Testis (tissue), 3 donors: Measurements from ENCODE around the gene XRN2. TPM values are rescaled to one million over a fixed set of nuclear protein-coding genes. Genes with fewer than 3 reads are reported as not detected.

ENCODE experiments used
- DNase-seq: peaks from one replicate; pipeline ENCODE4 v3.0.0-alpha.2; 2019
- H3K27ac ChIP-seq, 2 donors: fragments of 200-600 bp; sonication (generic); one replicate each; pipeline ENCODE4 v1.5.1; 2019
- H3K27me3 ChIP-seq: fragments of 200-600 bp; sonication (generic); one replicate; pipeline ENCODE4 v1.5.1; 2019
- H3K36me3 ChIP-seq: fragments of 200-600 bp; sonication (generic); one replicate; pipeline ENCODE4 v1.5.1; 2017; ENCODE audit warnings: low read depth; ENCODE audit errors: missing control alignments
- H3K4me1 ChIP-seq: fragments of 200-600 bp; sonication (generic); one replicate; pipeline ENCODE4 v1.5.1; 2019
- H3K4me3 ChIP-seq, 2 donors: fragments of 200-600 bp; sonication (generic); one replicate each; pipeline ENCODE4 v1.5.1; 2017 to 2019
- H3K9me3 ChIP-seq: fragments of 200-600 bp; sonication (generic); one replicate; pipeline ENCODE4 v1.5.1; 2017
- CTCF ChIP-seq, 3 experiments: fragments of 450-650 bp in 2 of 3; fragments of 200-600 bp in 1 of 3; sonication (generic) in 1 of 3; IDR thresholded peaks; one replicate each; pipeline ENCODE4 v1.5.1; 2016 to 2019; ENCODE audit warnings: antibody characterized with exemption in 3 of 3, mild to moderate bottlenecking in 2 of 3, moderate library complexity in 1 of 3
- POLR2A ChIP-seq: fragments of 450-650 bp; IDR thresholded peaks from one replicate; pipeline ENCODE4 v1.6.1; 2017; ENCODE audit warnings: antibody characterized with exemption, mild to moderate bottlenecking, moderate library complexity
- WGBS, 2 donors: methylation state at CpG; one replicate each; pipeline ENCODE4 v1.1.5; 2018; 5-methylcytosine and 5-hydroxymethylcytosine counted together
- intact Hi-C: fragments of 100-400 bp; cut with DNase I; formaldehyde crosslinking; loops from one replicate; pipeline ENCODE4 v1.15.1; 2023; ENCODE audit warnings: low total_unique reads
- polyA plus RNA-seq: library from polyadenylated mRNA; stranded (reverse); fragments of 350-450 nt; fragmentation: Illumina TruSeq; extraction: RNeasy Lipid Tissue Mini Kit (QIAGEN cat#74804); gene quantifications from one replicate; pipeline ENCODE4 v1.2.3, GENCODE V29; 2014; ENCODE audit warnings: low read depth, low replicate concordance; ENCODE audit not compliant: insufficient read depth
- total RNA-seq, 2 donors: library from RNA; depleted of rRNA; stranded (reverse); fragments of >200 nt; gene quantifications; one replicate each; pipeline ENCODE4 v1.2.3, GENCODE V29; 2016

XRN2 gene
- total and polyA plus RNA-seq, 3 donors from 2014 or later, result 55.4 to 64.5 (median 59.7) TPM

GRCh38 chr20:21279706-21280521 is 23.2 kb upstream of the XRN2 start:
- Histone ChIP-seq H3K27me3 (no peaks in the 10 kb centered on the region), H3K4me1 (no peaks in the 10 kb centered on the region), H3K9me3 (no peaks in the 10 kb centered on the region), H3K36me3 (no peaks in the 10 kb centered on the region), H3K4me3 (no peak overlapping the region), H3K27ac (no peak overlapping the region)
- DNase-seq, result no peak
- intact Hi-C loops, result no loop called here
- WGBS, 2 donors, result 64 to 67% methylated on average over 7 of the region's 7 CpGs
- no peak for TF ChIP-seq CTCF (IDR thresholded peaks at IDR 0.05)
- no peak for TF ChIP-seq POLR2A

GRCh38 chr20:21280522-21281016 is 22.6 kb upstream of the XRN2 start:
- Histone ChIP-seq H3K27me3 (no peaks in the 10 kb centered on the region), H3K27ac (no peak overlapping the region), H3K4me1 (no peaks in the 10 kb centered on the region), H3K9me3 (no peaks in the 10 kb centered on the region), H3K36me3 (no peaks in the 10 kb centered on the region), H3K4me3 (no peak overlapping the region)
- no peak for TF ChIP-seq POLR2A
- intact Hi-C loops, result no loop called here
- DNase-seq, result no peak
- WGBS, 2 donors, result 67 to 77% methylated on average over 3 of the region's 3 CpGs

- H3K4me1 ChIP-seq, result no peaks in the 10 kb centered on the region
- TF ChIP-seq CTCF (IDR thresholded peaks at IDR 0.05) (no peak), POLR2A (no peak)
- 64 to 69% methylated on average over 4 of the region's 4 CpGs for WGBS, 2 donors
- no peak overlapping the region for H3K27ac ChIP-seq
- H3K9me3 ChIP-seq, result no peaks in the 10 kb centered on the region
- no peaks in the 10 kb centered on the region for H3K27me3 ChIP-seq
- H3K36me3 ChIP-seq, result no peaks in the 10 kb centered on the region
- H3K4me3 ChIP-seq, result no peak overlapping the region
- intact Hi-C loops, result no loop called here
- DNase-seq, result no peak
Observed at GRCh38 chr20:21286775-21287174, 16.4 kb upstream of the XRN2 start.

DNA sequence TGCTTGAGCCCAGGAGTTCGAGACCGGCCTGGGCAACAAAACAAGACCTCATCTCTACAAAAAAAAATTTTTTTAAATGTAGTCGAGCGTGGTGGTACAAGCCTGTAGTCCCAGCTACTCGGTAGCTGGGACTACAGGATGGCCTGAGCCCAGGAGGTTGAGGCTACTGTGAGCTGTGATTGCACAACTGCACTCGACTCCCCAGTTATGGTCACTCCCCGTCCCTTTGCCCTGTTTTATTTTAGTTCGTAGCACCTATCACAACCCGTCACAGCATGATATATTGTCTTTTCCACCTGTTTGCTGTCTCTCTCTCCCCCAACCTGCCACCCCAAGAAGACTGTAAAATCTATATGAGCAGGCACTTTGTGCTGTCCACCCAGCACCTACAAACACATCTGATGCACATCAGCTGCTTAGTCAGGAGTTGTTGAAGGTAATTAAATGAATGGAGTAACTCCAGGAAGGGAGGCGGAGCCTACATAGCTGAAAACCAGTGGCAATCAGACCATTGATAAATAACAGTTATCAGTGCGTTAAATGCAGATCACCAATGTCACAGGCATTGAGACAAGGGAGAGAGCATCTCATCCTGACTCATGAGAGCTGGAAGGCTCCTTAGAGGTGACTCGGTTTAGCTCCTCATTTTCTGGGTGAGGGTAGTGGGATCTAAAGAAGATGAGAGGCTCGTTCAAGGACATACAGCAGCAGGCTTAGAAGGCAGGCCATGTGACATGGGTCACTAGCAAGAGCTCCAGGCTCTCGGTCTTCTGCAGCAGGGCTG is 14.4 kb upstream of the XRN2 start:
- no peak for TF ChIP-seq CTCF (IDR thresholded peaks at IDR 0.05)
- TF ChIP-seq POLR2A, result no peak
- WGBS, 2 donors, result 78% methylated on average over 14 of the region's 14 CpGs
- no peak for DNase-seq

GRCh38 chr20:21289651-21290050 is 13.5 kb upstream of the XRN2 start:
- Histone ChIP-seq H3K27me3 (no peaks in the 10 kb centered on the region), H3K27ac (no peak overlapping the region), H3K4me1 (no peaks in the 10 kb centered on the region), H3K4me3 (no peak overlapping the region), H3K9me3 (no peaks in the 10 kb centered on the region), H3K36me3 (no peaks in the 10 kb centered on the region)
- WGBS, 2 donors, result 15 to 38% methylated on average over 2 of the region's 2 CpGs
- intact Hi-C loops, result no loop called here
- DNase-seq, result no peak
- TF ChIP-seq POLR2A, result no peak
- TF ChIP-seq CTCF (IDR thresholded peaks at IDR 0.05), result no peak

More for the DNA sequence above, 14.4 kb upstream of the XRN2 start:
- intact Hi-C loops, result no loop called here
- H3K4me3 ChIP-seq, result no peak overlapping the region
- no peak overlapping the region for H3K27ac ChIP-seq
- no peaks in the 10 kb centered on the region for H3K36me3 ChIP-seq
- no peaks in the 10 kb centered on the region for H3K27me3 ChIP-seq
- no peaks in the 10 kb centered on the region for H3K9me3 ChIP-seq
- no peaks in the 10 kb centered on the region for H3K4me1 ChIP-seq
